HepG2 (cell line): ENCODE results near the gene C2orf49. TPM values are rescaled to one million over a fixed set of nuclear protein-coding genes. Genes with fewer than 3 reads are reported as not detected.
A peak's percentile ranks its signal among the peaks of the same experiment; 100 is the strongest.

Experiments
- ARID2 ChIP-seq: sonication (generic); formaldehyde crosslinking; IDR thresholded peaks from 2 replicates; pipeline ENCODE4 v1.8.1; 2022; ENCODE audit warnings: mild to moderate bottlenecking, missing genetic modification reagents, borderline replicate concordance
- HOXD1 ChIP-seq: sonication (generic); formaldehyde crosslinking; IDR thresholded peaks from 2 replicates; pipeline ENCODE4 v1.5.0; 2020; ENCODE audit warnings: missing genetic modification reagents
- KMT2B ChIP-seq: IDR thresholded peaks from 2 replicates; pipeline ENCODE4 v1.6.1; 2016; ENCODE audit warnings: missing genetic modification reagents, missing compliant biosample characterization
- LCORL ChIP-seq, 2 experiments: fragments of 450-650 bp in 1 of 2; sonication (generic) in 1 of 2; formaldehyde crosslinking in 1 of 2; IDR thresholded peaks; 2 replicates each; pipeline versions ENCODE4 v1.5.0 to v1.6.1; 2017 to 2020; ENCODE audit warnings: antibody characterized with exemption in 1 of 2, missing genetic modification reagents in 1 of 2
- MAF1 ChIP-seq: sonication (generic); formaldehyde crosslinking; IDR thresholded peaks from 2 replicates; pipeline ENCODE4 v1.5.0; 2020; ENCODE audit warnings: missing genetic modification reagents, borderline replicate concordance
- NCOA2 ChIP-seq: sonication (generic); formaldehyde crosslinking; IDR thresholded peaks from 2 replicates; pipeline ENCODE4 v1.8.0; 2022; ENCODE audit warnings: inconsistent platforms
- RFXAP ChIP-seq: sonication (generic); formaldehyde crosslinking; IDR thresholded peaks from 2 replicates; pipeline ENCODE4 v1.4.0; 2020; ENCODE audit warnings: missing genetic modification reagents, borderline replicate concordance
- SP4 ChIP-seq: sonication (generic); formaldehyde crosslinking; IDR thresholded peaks from 2 replicates; pipeline ENCODE4 v1.8.1; 2023; ENCODE audit warnings: mild to moderate bottlenecking, missing genetic modification reagents
- TFE3 ChIP-seq: IDR thresholded peaks from 2 replicates; pipeline ENCODE4 v1.6.1; 2016
- TP53 ChIP-seq: sonication (generic); formaldehyde crosslinking; conservative IDR thresholded peaks from 2 replicates; pipeline ENCODE4 v1.4.0; 2020; ENCODE audit warnings: missing genetic modification reagents
- ZBTB42 ChIP-seq: sonication (generic); formaldehyde crosslinking; IDR thresholded peaks from 2 replicates; pipeline ENCODE4 v1.5.0; 2020; ENCODE audit warnings: mild to moderate bottlenecking, missing genetic modification reagents
- ZFP91 ChIP-seq: sonication (generic); formaldehyde crosslinking; IDR thresholded peaks from 2 replicates; pipeline ENCODE4 v1.9.0; 2022; ENCODE audit warnings: missing genetic modification reagents, mild to moderate bottlenecking, borderline replicate concordance
- ZNF205 ChIP-seq: IDR thresholded peaks from 2 replicates; pipeline ENCODE4 v1.6.1; 2018; ENCODE audit warnings: missing biosample characterization, missing genetic modification reagents
- ZNF367 ChIP-seq: sonication (generic); formaldehyde crosslinking; IDR thresholded peaks from 2 replicates; pipeline ENCODE4 v1.4.0; 2020; ENCODE audit warnings: missing genetic modification reagents, borderline replicate concordance
- ZNF576 ChIP-seq: sonication (generic); formaldehyde crosslinking; IDR thresholded peaks from 2 replicates; pipeline ENCODE4 v1.4.0; 2020; ENCODE audit warnings: mild to moderate bottlenecking, missing genetic modification reagents
- ZNF607 ChIP-seq: sonication (generic); formaldehyde crosslinking; IDR thresholded peaks from 2 replicates; pipeline ENCODE4 v1.5.1; 2020; ENCODE audit warnings: missing genetic modification reagents, mild to moderate bottlenecking, borderline replicate concordance
- ZNF619 ChIP-seq: sonication (generic); formaldehyde crosslinking; IDR thresholded peaks from 2 replicates; pipeline ENCODE4 v1.4.0; 2020; ENCODE audit warnings: mild to moderate bottlenecking, missing genetic modification reagents
- ZNF781 ChIP-seq: sonication (generic); formaldehyde crosslinking; IDR thresholded peaks from 2 replicates; pipeline ENCODE4 v1.5.1; 2020; ENCODE audit warnings: borderline replicate concordance, mild to moderate bottlenecking, missing genetic modification reagents; ENCODE audit errors: not compliant biosample characterization
- polyA plus RNA-seq, 8 experiments: library from polyadenylated mRNA; depleted of rRNA in 3 of 8; stranded (reverse) in 7 of 8; unstranded in 1 of 8; fragments of >200 nt; fragmentation: Illumina TruSeq in 4 of 8; extraction: Trizol in 4 of 8; gene quantifications; 2 replicates each; pipeline versions ENCODE4 v1.2.1 to v1.2.3, GENCODE V29; 2011 to 2016; ENCODE audit warnings: low read depth in 4 of 8, missing spikeins in 1 of 8, mixed read lengths in 1 of 8; ENCODE audit not compliant: insufficient read depth in 1 of 8
- total RNA-seq, 5 experiments: library from RNA; depleted of rRNA; stranded (reverse); fragments of >200 nt; fragmentation: Illumina TruSeq; extraction: Trizol; gene quantifications; 2 replicates each; pipeline ENCODE4 v1.2.3, GENCODE V29; 2016; ENCODE audit warnings: low read depth in 1 of 5
- TF ChIP-seq, protein P1 (sequence below): IDR thresholded peaks from 2 replicates; pipeline ENCODE4 v1.6.1; 2018; ENCODE audit warnings: missing genetic modification reagents, mild to moderate bottlenecking, missing compliant biosample characterization
- TF ChIP-seq, protein P2 (sequence below): IDR thresholded peaks from 2 replicates; pipeline ENCODE4 v1.6.1; 2016; ENCODE audit warnings: low read depth, borderline replicate concordance
- TF ChIP-seq, protein P3 (sequence below): sonication (generic); formaldehyde crosslinking; conservative IDR thresholded peaks from 2 replicates; pipeline ENCODE4 v1.8.0; 2022; ENCODE audit warnings: low read depth, missing genetic modification reagents

Gene C2orf49
- total and polyA plus RNA-seq, 2 of the 13 experiments (the other 11 are each of a cell fraction or from before 2014, with no cell fraction given), result 24.7 to 28.8 TPM

GRCh38 chr2:105329561-105330495 lies 7.5 kb upstream of the C2orf49 start, which contains the start of gene TGFBRAP1 (continued):
- TF ChIP-seq ZNF205 (CRISPR knock-in tag) (0 out of 2 replicates have a peak, but pooled peaks have one; percentile 51), HOXD1 (CRISPR knock-in tag) (no peak), RFXAP (0 out of 2 replicates have a peak, but pooled peaks have one; percentile 57), TP53 (peak; percentile 44; the same call in 1 of the 2 replicates), SP4 (CRISPR knock-in tag) (peak; percentile 45), ZNF576 (CRISPR knock-in tag) (no peak), ZNF367 (0 out of 2 replicates have a peak, but pooled peaks have one; percentile 57), ARID2 (CRISPR knock-in tag) (peak; percentile 92; the same call in 1 of the 2 replicates), ZNF781 (CRISPR knock-in tag) (peak; percentile 86), MAF1 (peak; percentile 30; the same call in 1 of the 2 replicates), NCOA2 (CRISPR knock-in tag) (no peak), ZNF619 (0 out of 2 replicates have a peak, but pooled peaks have one; percentile 57), TFE3 (peak; percentile 35; the same call in 1 of the 2 replicates), LCORL (IDR thresholded peaks at IDR 0.05) (no peak), LCORL (CRISPR knock-in tag; IDR thresholded peaks at IDR 0.05) (peak; percentile 42; the same call in 1 of the 2 replicates), ZFP91 (CRISPR knock-in tag) (peak; percentile 80; the same call in 1 of the 2 replicates), KMT2B (CRISPR knock-in tag) (0 out of 2 replicates have a peak, but pooled peaks have one; percentile 50), ZNF607 (CRISPR knock-in tag) (no peak; the same call in none of the 2 replicates), ZBTB42 (CRISPR knock-in tag) (no peak; the same call in 1 of the 2 replicates)
- TF ChIP-seq, protein P1, sequence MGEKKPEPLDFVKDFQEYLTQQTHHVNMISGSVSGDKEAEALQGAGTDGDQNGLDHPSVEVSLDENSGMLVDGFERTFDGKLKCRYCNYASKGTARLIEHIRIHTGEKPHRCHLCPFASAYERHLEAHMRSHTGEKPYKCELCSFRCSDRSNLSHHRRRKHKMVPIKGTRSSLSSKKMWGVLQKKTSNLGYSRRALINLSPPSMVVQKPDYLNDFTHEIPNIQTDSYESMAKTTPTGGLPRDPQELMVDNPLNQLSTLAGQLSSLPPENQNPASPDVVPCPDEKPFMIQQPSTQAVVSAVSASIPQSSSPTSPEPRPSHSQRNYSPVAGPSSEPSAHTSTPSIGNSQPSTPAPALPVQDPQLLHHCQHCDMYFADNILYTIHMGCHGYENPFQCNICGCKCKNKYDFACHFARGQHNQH (CRISPR knock-in tag), result 0 out of 2 replicates have a peak, but pooled peaks have one; percentile 57
- TF ChIP-seq, protein P2, sequence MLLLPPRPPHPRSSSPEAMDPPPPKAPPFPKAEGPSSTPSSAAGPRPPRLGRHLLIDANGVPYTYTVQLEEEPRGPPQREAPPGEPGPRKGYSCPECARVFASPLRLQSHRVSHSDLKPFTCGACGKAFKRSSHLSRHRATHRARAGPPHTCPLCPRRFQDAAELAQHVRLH (CRISPR knock-in tag), result peak; percentile 57; the same call in 1 of the 2 replicates
- TF ChIP-seq, protein P3, sequence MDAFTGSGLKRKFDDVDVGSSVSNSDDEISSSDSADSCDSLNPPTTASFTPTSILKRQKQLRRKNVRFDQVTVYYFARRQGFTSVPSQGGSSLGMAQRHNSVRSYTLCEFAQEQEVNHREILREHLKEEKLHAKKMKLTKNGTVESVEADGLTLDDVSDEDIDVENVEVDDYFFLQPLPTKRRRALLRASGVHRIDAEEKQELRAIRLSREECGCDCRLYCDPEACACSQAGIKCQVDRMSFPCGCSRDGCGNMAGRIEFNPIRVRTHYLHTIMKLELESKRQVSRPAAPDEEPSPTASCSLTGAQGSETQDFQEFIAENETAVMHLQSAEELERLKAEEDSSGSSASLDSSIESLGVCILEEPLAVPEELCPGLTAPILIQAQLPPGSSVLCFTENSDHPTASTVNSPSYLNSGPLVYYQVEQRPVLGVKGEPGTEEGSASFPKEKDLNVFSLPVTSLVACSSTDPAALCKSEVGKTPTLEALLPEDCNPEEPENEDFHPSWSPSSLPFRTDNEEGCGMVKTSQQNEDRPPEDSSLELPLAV, result no peak
